OCI-M2 (cell line): ENCODE results near the gene STX4.
A peak's percentile ranks its signal among the peaks of the same experiment; 100 is the strongest.

Experiments
- DNase-seq: peaks from one replicate; lab custom pipeline; 2025; ENCODE audit not compliant: unreplicated experiment; lab: John Stamatoyannopoulos, UW

Gene STX4, protein sequence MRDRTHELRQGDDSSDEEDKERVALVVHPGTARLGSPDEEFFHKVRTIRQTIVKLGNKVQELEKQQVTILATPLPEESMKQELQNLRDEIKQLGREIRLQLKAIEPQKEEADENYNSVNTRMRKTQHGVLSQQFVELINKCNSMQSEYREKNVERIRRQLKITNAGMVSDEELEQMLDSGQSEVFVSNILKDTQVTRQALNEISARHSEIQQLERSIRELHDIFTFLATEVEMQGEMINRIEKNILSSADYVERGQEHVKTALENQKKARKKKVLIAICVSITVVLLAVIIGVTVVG

DNA sequence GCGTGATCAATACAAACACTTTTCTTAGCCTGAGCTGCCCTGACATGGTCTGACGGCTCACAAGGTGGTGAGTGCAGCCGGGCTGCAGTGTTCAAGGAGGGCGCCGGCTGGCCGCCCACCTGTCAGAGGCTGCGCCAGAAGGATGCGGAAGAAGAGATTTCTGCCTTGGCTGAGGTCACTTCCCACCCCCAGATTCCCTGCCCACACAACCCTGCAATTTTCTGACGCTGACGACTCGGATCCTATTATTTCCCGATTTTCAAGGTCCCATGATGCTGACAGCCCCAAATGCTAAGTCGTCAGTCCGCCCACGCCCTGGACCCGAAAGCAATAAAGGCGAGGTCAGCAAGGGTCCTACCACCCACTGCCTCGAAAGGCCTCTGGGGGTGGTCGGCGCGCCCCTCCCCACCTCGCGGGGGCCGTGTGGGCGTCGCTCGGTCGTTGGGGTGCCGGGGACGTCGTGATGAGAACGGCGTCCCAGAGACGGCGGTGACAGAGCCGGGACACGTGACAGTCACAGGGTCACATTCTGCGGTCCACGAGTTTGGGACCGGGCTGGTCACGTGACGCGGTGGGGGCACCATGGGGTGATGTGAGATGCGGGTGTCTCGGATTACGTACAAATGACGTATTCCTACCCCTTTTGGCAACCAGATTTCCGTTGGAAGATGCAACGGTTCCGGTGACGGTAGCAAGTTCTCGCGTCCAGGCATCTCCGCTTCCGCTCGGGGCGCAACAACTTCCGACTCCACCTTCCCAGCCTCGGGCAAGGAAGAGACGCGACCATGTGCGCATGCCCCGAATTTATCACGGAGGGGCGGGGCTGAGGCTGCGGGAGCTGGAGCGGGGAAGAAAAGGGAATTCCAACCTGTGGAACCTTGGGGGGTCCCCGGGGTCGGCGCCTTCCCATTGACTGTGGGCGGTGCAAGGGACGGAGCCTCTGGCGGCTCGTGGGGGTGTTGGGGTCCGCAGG is at the start of gene STX4:
TSS of gene STX4 (plus strand) at position 823 of the 973 bp plus-strand sequence. CDS start 248 bp downstream, outside the sequence.
- DNase-seq, result peak; percentile 41

DNA sequence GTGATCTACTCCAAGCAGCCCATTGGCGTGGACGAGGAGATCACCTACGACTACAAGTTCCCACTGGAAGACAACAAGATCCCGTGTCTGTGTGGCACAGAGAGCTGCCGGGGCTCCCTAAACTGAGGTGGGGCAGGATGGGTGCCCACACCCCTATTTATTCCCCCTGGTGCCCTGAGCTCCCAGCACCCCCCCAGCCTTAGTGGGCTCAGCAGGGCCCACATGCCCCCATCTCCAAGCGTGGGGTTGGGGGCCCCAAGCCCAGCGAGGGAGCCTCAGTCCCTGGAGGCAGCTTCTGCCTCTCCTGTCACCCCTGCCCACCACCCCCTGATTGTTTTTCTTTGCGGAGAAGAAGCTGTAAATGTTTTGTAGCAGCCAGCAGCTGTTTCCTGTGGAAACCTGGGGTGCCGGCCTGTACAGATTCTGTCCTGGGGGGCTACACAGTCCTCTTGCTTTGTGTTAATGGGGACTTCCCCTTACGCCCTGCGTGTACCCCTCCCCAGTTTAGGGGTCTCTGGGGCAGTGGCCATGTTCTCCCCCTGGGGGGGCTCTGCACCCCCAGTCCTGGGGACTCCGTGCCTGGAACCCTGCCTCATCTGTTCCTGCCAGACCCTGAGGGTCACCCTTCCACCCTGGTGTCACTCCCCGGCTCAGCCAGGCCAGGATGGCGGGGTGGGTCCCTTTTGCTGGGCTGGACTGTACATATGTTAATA is 49.3 kb upstream of the STX4 start:
- DNase-seq, result no peak

DNA sequence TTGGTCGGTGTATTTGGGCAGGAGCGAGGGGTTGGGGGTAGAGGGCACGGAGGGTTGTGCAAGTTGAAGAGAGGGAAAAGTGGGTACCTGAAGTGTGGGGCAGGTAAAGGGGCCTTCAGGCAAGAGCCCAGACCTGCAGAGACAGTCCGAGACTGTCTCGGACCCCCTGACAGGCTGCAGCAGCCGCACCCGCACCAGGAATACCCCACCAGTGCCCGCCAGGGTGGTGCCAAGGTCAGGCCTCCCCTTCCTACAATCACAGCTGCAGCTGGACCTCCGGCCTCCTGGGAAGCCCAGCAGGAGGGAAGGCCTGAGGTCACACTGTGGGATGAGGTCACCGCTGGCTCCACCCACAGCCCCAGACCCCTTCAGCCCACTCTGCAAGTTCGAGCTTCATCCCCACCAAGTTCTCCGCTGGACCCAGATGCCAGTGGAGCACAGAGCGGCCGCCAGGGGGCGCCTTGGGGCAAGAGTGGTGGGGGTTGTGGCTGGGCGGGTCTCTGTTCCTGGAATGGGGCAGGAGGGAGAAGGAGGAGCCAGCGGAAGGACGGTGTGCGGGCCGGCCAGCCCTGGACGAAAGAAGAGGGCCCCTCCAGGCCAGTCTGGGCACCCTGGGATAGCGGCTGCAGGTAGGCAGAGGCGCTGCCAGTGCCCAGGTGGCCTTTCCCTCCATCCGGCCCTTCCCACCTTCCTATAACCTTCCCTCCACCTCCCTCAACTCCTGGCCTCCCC is 48.5 kb upstream of the STX4 start, which contains the start of gene HSD3B7:
TSS of gene HSD3B7 (plus strand) at position 539 of the 732 bp plus-strand sequence. CDS start 452 bp downstream, outside the sequence.
- DNase-seq, result no peak

DNA sequence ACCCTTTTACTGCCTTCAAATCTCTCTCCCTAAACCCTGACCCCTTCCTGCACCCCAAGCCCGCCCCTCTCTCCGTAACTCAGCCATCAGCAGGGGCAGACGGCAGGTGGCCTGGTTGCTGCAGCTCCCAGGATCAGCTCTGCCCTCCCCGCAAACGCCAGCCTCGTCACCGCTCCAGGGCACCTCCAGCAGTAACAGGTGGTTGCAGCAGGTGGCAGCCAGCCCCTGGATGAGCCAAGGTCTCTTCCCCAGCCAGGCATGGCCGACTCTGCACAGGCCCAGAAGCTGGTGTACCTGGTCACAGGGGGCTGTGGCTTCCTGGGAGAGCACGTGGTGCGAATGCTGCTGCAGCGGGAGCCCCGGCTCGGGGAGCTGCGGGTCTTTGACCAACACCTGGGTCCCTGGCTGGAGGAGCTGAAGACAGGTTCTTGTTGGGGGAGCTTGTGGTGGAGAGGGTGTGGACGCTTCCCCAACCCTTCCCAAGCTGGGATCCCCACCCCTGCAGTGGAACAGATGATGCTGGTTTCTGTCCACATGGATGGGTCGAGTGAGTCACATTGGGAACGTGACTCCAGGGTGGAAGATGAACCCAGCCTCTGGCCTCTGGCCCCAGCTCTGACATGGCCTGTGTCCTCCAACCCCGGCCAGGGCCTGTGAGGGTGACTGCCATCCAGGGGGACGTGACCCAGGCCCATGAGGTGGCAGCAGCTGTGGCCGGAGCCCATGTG is 47.8 kb upstream of the STX4 start:
- no peak for DNase-seq

DNA sequence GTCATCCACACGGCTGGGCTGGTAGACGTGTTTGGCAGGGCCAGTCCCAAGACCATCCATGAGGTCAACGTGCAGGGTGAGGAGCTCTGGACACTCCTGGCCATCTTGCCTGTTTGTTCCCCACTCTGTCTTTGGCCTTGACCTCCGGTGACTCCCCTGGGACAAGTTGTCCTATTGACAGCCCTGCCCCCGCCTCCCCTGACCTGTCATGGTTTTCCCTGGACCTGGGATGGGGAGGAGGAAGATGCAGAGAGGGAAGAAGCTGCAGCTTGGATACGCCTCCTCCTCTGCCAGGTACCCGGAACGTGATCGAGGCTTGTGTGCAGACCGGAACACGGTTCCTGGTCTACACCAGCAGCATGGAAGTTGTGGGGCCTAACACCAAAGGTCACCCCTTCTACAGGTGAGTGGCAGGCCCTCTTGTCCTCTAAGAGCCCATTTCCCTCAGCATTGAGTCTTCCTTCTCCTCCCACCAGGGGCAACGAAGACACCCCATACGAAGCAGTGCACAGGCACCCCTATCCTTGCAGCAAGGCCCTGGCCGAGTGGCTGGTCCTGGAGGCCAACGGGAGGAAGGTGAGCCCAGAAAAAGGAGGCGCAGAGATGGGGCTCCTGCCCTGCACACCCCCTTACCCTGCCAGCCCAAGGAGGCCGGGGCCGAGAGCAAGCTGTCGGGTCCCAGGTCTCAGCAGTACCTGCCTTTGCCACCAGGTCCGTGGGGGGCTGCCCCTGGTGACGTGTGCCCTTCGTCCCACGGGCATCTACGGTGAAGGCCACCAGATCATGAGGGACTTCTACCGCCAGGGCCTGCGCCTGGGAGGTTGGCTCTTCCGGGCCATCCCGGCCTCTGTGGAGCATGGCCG is 47.0 kb upstream of the STX4 start:
- DNase-seq, result no peak

DNA sequence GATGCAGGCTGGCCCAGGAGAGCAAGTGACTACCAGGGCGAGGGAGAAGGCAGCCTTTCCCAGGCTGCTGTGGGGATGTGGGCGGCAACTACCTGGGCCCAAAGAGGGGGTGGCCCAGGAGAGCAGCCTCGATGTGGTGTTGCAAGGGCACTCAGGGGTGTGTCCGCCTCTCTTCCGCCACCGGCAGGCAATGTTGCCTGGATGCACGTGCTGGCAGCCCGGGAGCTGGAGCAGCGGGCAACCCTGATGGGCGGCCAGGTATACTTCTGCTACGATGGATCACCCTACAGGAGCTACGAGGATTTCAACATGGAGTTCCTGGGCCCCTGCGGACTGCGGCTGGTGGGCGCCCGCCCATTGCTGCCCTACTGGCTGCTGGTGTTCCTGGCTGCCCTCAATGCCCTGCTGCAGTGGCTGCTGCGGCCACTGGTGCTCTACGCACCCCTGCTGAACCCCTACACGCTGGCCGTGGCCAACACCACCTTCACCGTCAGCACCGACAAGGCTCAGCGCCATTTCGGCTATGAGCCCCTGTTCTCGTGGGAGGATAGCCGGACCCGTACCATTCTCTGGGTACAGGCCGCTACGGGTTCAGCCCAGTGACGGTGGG is 45.7 kb upstream of the STX4 start:
- no peak for DNase-seq

DNA sequence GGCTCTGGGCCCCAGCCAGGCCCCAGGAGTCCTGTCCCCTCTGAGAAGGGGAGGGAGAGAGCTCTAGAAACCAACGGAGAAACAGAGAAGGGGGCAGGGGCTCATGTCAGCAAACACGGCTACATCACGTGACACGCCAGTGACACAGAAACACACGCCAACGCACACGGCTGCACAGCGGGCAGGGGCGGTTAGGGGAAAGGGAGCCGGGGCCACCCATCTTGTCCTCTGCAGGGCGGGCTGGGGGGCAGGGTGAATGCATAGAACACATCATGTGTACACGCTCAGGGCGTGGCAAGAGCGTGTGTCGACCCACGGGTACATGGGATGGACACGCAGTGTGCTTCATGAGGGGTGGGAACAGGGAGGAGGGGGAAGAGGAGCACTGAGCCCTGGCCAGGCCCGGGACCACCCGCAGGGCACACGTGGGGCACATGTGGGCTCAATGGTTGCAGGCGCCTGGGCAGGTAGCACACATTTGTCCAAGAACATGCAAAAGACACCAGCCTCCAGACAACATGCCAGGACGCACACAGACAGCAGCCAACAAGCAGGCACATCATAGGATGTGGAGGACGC is 43.8 kb upstream of the STX4 start:
- no peak for DNase-seq

DNA sequence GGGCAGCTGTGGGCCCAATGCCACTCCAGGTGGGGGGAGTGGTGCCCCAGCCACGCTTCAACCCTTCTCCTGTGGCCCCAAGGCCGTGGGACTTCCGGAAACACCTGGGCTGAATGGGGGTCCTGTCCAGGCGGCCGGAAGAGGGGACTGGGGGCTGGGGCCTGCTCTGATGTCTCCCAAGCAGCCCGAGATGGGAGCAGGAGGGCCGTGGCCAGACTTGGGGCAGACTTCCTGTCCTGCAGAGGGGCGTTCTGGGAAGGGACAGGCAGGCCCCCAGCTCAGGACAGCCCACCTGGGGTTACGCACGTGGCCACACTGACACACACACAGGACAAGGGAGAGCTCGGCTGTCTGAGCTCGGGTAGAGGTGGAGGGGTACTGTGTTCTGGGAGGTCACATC is 43.3 kb upstream of the STX4 start:
- DNase-seq, result no peak

DNA sequence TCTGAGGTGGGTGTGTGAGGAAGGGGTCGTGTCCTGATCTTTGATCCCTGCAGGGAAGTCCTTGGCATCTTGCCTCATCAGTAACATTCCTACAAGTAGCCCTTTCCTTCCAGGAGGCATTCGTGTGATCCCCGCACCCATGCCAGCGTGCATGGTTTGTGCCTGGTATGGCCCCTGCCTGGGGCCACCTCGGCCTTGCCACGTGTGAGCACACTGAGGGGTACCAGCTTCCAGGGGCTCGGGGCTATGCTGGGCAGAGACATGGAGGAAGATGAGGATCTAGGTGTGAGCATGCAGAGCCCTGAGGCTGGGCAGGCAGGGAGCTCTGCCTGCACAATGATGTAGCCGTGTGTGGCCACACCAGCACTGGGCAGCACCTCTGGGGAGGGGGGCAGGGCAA is 42.3 kb upstream of the STX4 start:
- no peak for DNase-seq

DNA sequence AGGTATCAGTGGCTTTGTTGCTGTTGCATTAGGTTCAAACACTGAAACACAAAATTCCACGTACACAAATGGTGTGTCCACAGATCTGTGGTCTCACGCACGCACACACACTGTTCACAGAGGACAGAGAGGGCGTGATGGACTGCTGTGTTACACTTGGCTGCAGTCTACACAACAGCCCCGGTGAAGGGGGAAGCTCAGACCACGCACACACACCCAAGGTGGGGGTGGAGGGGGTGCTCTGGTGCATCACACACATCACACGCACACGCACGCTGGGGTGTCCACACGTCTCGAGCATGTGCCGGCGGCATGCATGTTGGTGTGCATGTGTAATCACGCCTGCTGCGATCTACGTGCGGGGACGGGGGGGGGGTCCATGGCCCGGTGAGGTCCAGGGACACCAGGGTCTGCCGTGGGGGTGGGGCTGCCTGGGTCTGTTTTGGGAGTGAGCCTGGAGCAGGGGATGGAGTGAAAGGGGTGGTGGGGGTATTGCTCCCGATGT is 41.0 kb upstream of the STX4 start:
- no peak for DNase-seq

DNA sequence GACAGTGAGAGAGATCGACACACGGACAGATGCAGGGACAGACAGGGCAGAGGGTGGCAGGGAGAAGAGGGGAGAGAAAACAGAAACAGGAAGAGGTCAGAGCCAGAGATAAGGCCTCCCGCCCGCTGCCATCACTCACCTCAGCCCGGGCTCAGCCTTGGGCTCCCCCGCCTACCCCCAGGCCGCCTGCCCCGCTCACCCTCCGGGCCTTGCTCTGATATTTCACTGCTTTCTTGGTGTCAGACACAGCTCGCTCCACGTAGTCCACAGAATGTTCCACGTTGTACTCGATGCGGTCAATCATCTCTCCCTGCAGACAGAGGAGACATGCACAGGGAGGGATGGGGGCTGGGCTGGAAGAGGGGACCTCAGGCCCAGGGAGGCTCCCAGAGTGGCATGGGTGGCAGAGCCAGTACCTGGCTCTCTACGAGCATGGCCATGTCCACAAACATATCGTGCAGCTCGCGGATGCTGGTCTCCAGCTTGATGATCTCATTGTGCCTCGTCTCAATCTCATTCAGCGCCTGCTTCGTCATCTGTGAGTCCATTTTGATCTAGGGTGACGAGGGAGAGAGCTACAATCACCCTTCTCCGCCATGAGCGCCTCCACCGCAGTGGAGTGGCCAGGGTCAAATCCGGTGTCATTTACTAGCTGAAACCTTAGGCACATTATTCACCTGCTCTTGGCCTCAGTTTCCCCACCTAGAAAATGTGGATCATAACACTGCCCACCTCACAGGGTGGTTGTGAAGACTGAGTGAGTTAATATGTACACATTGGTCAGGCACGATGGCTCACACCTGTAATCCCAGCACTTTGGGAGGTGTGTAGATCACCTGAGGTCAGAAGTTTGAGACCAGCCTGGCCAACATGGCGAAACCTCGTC is 40.2 kb upstream of the STX4 start:
- DNase-seq, result no peak

DNA sequence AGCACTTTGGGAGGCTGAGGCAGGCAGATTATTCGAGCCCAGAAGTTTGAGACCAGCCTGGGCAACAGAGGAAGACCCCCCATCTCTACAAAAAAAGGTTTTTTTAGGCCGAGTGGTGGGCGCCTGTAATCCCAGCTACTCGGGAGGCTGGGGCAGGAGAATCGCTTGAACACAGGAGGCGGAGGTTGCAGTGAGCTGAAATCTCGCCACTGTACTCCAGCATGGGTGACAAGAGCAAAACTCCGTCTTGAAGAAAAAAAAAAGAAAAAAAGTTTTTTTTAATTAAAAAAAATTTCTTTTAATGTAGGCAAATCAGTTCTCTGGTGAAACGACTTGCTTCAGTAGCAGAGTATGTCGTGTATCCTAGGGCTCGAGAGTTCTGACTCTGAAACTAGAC is 37.4 kb upstream of the STX4 start:
- DNase-seq, result no peak

DNA sequence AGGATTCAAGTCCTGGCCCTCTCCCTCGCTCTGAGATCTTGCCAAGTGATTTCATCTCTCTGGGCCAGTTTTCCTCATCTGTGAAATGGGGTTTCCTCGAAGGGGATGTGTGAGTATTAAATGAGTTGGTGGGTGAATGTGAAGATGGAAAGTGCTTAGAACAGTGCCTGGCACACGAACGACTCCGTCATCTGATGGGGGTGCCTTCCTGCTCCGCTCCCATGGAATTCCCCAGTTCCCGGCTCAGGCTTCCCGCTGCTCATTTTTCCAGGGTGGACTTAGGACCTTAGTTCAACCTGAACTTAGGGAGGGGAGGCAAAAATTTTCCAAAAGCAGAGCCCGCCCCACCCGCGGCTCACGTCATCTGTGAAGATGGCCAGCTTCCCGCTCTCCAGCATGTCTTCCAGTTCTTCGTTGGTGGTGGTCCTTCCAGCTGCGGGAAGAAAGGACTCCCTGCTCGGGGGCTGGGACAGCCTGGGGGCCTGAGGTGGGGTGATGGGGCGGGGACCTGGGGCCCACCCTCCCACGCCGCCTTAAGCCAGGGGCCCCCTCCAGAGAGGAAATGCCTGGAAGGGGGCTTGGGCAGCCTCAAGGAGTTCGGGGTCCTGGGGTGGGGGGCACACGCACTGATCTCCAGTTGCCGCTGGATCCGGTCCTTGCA is 36.9 kb upstream of the STX4 start:
- no peak for DNase-seq

DNA sequence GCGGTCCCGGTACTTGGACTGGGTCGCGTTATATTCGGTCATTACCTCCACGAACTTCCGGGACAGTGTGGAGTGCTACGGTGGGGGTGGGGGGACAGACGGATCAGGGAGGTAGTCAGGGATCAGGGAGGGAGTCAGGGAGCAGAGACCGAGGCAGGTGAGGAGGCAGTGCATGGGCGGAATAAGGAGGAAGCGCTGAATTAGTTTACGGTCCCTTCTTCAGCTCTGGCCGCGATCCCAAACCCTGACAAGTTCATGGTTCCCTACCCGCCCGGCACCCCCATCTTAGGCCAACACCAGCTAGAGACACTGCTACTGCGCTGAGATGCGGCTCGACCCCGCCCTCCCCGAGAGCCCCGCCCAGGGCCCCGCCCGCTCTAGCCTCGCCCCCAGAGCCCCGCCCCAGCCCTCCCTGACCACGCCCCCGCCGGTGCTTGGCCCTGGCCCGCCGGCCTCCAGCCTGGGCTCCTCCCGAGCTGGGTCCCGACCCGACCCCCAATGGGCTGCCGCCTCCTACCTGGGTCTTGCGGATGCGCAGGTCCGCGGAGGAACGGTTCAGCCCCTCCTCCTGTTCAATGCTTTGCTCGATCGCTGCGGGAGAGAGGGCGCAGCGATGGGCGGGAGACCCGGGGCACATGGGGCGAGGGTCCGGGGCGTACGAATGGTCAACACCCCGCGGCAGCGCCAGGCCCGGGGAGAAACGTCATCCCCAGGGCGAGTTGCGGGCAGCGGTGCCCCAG is 36.2 kb upstream of the STX4 start:
- DNase-seq, result no peak

DNA sequence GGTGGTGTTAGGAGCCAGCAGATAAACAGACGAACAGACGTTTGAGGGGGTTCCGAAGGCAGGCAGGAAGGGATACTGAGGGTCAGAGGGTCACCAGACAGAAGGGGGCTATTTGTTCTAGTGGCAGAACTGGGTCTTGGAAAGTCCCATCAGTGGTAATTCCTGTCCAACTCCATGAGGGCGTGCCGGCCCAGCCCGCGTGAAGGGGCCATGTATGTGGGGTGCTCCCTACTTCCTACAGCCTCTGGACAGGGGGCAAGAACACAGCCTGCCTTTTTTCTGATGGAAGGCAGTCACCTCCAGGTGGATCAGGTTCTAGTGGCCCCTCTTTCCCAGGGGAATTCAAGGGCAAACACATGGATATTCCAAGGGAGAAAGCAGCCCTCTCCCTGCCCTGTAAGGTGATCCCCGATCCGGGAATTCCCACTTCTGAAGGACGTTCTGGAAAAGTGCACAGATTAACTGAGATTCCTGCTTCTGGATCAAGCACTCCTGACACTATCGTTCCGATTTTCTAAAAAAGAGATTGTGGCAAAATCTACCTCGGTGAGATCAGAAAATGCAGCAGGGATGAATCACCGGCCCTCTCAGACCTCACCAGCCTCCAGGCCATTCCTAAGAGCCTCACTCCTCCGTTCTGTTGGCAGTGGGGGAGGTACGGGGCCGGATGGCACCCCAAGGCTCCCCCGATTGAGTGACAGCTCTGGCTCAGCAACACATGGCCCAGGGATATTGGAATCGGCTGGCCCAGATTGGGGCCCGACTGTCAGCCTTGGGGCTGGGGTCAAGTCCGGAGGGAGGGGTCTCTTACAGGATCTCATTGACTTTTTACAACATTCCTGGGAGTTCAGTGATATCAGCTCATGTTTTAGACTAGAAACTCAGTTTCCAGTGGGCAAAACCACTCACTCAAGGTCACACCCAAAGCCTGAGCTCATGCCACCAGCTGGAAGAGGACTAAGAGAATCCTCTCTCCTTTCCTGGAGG is 35.3 kb upstream of the STX4 start:
- no peak for DNase-seq
